Choroid plexus epithelial cell (primary cell): ENCODE data around the gene TTBK2.
A peak's percentile ranks its signal among the peaks of the same experiment; 100 is the strongest.

Experiments used
- DNase-seq: peaks from one replicate; pipeline ENCODE4 v3.0.0-alpha.2; 2010; ENCODE audit warnings: low read depth
- H3K4me3 ChIP-seq: 2 replicates; pipeline ENCODE4 v1.5.1; 2011; ENCODE audit warnings: low read depth, mild to moderate bottlenecking, control low read depth, low read length, moderate library complexity
- CTCF ChIP-seq: conservative IDR thresholded peaks from 2 replicates; pipeline ENCODE4 v1.5.1; 2011; ENCODE audit warnings: low read depth, mild to moderate bottlenecking, control low read depth, inconsistent platforms, low read length, moderate library complexity

The TTBK2 gene

GRCh38 chr15:42826251-42826890 is 94.2 kb downstream of the TTBK2 start:
- DNase-seq: no peak
- no peak overlapping the region for H3K4me3 ChIP-seq
- no peak for TF ChIP-seq CTCF

GRCh38 chr15:42825599-42825998 is 95.0 kb downstream of the TTBK2 start:
- DNase-seq: no peak
- TF ChIP-seq CTCF: no peak
- no peak overlapping the region for H3K4me3 ChIP-seq

GRCh38 chr15:42820811-42821210 is 99.8 kb downstream of the TTBK2 start:
- no peak for DNase-seq
- H3K4me3 ChIP-seq: no peak overlapping the region
- TF ChIP-seq CTCF: no peak

GRCh38 chr15:42819786-42820185 is 100.8 kb downstream of the TTBK2 start:
- no peak overlapping the region for H3K4me3 ChIP-seq
- peak; percentile 13 for DNase-seq
- no peak for TF ChIP-seq CTCF

- H3K4me3 ChIP-seq: no peak overlapping the region
- no peak for TF ChIP-seq CTCF
These were observed 109.1 kb downstream of the TTBK2 start for GRCh38 chr15:42811433-42811832.

GRCh38 chr15:42808913-42809312 is 111.7 kb downstream of the TTBK2 start:
- DNase-seq: no peak
- no peak for TF ChIP-seq CTCF
- no peak overlapping the region for H3K4me3 ChIP-seq

More at GRCh38 chr15:42811433-42811832, 109.1 kb downstream of the TTBK2 start:
- no peak for DNase-seq

GRCh38 chr15:42805266-42805665 is 115.3 kb downstream of the TTBK2 start:
- no peak for TF ChIP-seq CTCF
- H3K4me3 ChIP-seq: no peak overlapping the region
- DNase-seq: no peak
